Esophagus muscularis mucosa (tissue), 4 donors: ENCODE data around the gene SPHK1.

Experiments used
- CTCF ChIP-seq, 3 experiments: fragments of 200-600 bp in 2 of 3; fragments of 450-650 bp in 1 of 3; sonication (generic) in 2 of 3; IDR thresholded peaks; one replicate each; pipeline ENCODE4 v1.5.1; 2017 to 2019; ENCODE audit warnings: antibody characterized with exemption in 3 of 3, mild to moderate bottlenecking in 2 of 3, moderate library complexity in 1 of 3
- EP300 ChIP-seq: sonication (generic); formaldehyde crosslinking; IDR thresholded peaks from one replicate; pipeline ENCODE4 v1.6.1; 2017; ENCODE audit warnings: antibody characterized with exemption
- POLR2A ChIP-seq: fragments of 450-650 bp; IDR thresholded peaks from one replicate; pipeline ENCODE4 v1.6.1; 2017; ENCODE audit warnings: antibody characterized with exemption, moderate library complexity, mild to moderate bottlenecking, low read depth
- POLR2AphosphoS5 ChIP-seq, 2 donors: sonication (generic); formaldehyde crosslinking; IDR thresholded peaks; one replicate each; pipeline ENCODE4 v1.6.1; 2017; ENCODE audit warnings: antibody characterized with exemption in 2 of 2

- no peak for TF ChIP-seq CTCF (IDR thresholded peaks at IDR 0.05)
- no peak for TF ChIP-seq EP300
- no peak for TF ChIP-seq POLR2AphosphoS5 (IDR thresholded peaks at IDR 0.05)
- no peak for TF ChIP-seq POLR2A
These were observed 26.8 kb downstream of the SPHK1 start for GRCh38 chr17:76411247-76411646.
